ENCODE measurements around the gene POTEI. TPM values are rescaled to one million over a fixed set of nuclear protein-coding genes. Genes with fewer than 3 reads are reported as not detected.
"Not testable (repeated sequence)": the region's sequence is repeated elsewhere in the genome, so short reads cannot be mapped to it uniquely, and the experiment has no call there.

POTEI gene
- polyA plus RNA-seq, 3 donors = not detected

GRCh38 chr2:130427631-130428030 is 81.5 kb downstream of the POTEI start:
- H3K4me2 ChIP-seq (replicated peaks; ENCODE audit: extremely low read depth, low read length, poor library complexity, severe bottlenecking); H3K4me3 ChIP-seq (replicated peaks in 1 of 3; ENCODE audit: low read depth in 2 of 3, low read length in 3 of 3); H3K9me3 ChIP-seq (replicated peaks in 1 of 2; ENCODE audit: control insufficient read depth in 1 of 2, insufficient read depth in 1 of 2, low read length in 2 of 2); H4K20me1 ChIP-seq (ENCODE audit: insufficient read depth, low read length); H3K9me3 Mint-ChIP-seq; H3K4me1 Mint-ChIP-seq; intact Hi-C loops (cut with micrococcal nuclease); H3K9ac ChIP-seq (ENCODE audit: insufficient read depth, low read length, poor library complexity, severe bottlenecking); H3K79me2 ChIP-seq (ENCODE audit: insufficient read depth, low read length); H3K27ac ChIP-seq (ENCODE audit: low read depth in 1 of 2, low read length in 2 of 2); H3K36me3 ChIP-seq (replicated peaks in 1 of 2; ENCODE audit: control insufficient read depth in 1 of 2, insufficient read depth in 2 of 2, low read length in 2 of 2); H2AFZ ChIP-seq (ENCODE audit: insufficient read depth, low read depth, low read length, poor library complexity, severe bottlenecking); H3K36me3 Mint-ChIP-seq; H3K4me1 ChIP-seq (ENCODE audit: control insufficient read depth in 1 of 2, insufficient read depth in 2 of 2, low read length in 2 of 2): not testable (repeated sequence)
- peak; percentile 11 for TF ChIP-seq CTCF (IDR thresholded peaks at IDR 0.05)
- Mint-ChIP-seq H3K27me3 (ENCODE audit: low read depth in 3 of 3) (peaks cover 12 to 27% (median 18%) of the 10 kb centered on the region in 3 donors), H3K4me3 (peak overlapping the region; percentile 28 to 87), H3K27ac (peak overlapping the region in 1 of 7 donors; percentile 48)
- 3% methylated on average over 16 of the region's 34 CpGs for WGBS (ENCODE audit: insufficient coverage)
- peaks cover 2 to 11% of the 10 kb centered on the region in 2 donors for H3K27me3 ChIP-seq (ENCODE audit: control insufficient read depth in 2 of 2, insufficient read depth in 2 of 2, low read length in 2 of 2)
- DNase-seq = peak; percentile 21 to 49 (median 25)

- H3K27me3 Mint-ChIP-seq (ENCODE audit: low read depth in 3 of 3) = peaks cover 3 to 15% (median 11%) of the 10 kb centered on the region in 3 donors
- H3K27ac Mint-ChIP-seq; H3K4me2 ChIP-seq (replicated peaks; ENCODE audit: extremely low read depth, low read length, poor library complexity, severe bottlenecking); H3K79me2 ChIP-seq (ENCODE audit: insufficient read depth, low read length); H4K20me1 ChIP-seq (ENCODE audit: insufficient read depth, low read length); H3K4me1 Mint-ChIP-seq; H3K27me3 ChIP-seq (ENCODE audit: control insufficient read depth in 2 of 2, insufficient read depth in 2 of 2, low read length in 2 of 2); intact Hi-C loops (cut with micrococcal nuclease); H3K9me3 ChIP-seq (replicated peaks in 1 of 2; ENCODE audit: control insufficient read depth in 1 of 2, insufficient read depth in 1 of 2, low read length in 2 of 2); H3K36me3 Mint-ChIP-seq; H3K9me3 Mint-ChIP-seq; H3K9ac ChIP-seq (ENCODE audit: insufficient read depth, low read length, poor library complexity, severe bottlenecking); H3K4me3 Mint-ChIP-seq; H3K4me3 ChIP-seq (replicated peaks in 1 of 3; ENCODE audit: low read depth in 2 of 3, low read length in 3 of 3); H3K4me1 ChIP-seq (ENCODE audit: control insufficient read depth in 1 of 2, insufficient read depth in 2 of 2, low read length in 2 of 2); H3K36me3 ChIP-seq (replicated peaks in 1 of 2; ENCODE audit: control insufficient read depth in 1 of 2, insufficient read depth in 2 of 2, low read length in 2 of 2); H2AFZ ChIP-seq (ENCODE audit: insufficient read depth, low read depth, low read length, poor library complexity, severe bottlenecking); DNase-seq; H3K27ac ChIP-seq (ENCODE audit: low read depth in 1 of 2, low read length in 2 of 2): not testable (repeated sequence)
- no CpG with 5 or more reads among the region's 1 CpG for WGBS (ENCODE audit: insufficient coverage)
These were observed 90.3 kb downstream of the POTEI start for GRCh38 chr2:130418845-130419244.

GRCh38 chr2:130416693-130417092 is 92.4 kb downstream of the POTEI start:
- H3K27me3 ChIP-seq (ENCODE audit: control insufficient read depth in 2 of 2, insufficient read depth in 2 of 2, low read length in 2 of 2); H3K36me3 ChIP-seq (replicated peaks in 1 of 2; ENCODE audit: control insufficient read depth in 1 of 2, insufficient read depth in 2 of 2, low read length in 2 of 2); H3K4me3 ChIP-seq (replicated peaks in 1 of 3; ENCODE audit: low read depth in 2 of 3, low read length in 3 of 3); H3K4me3 Mint-ChIP-seq; DNase-seq; H2AFZ ChIP-seq (ENCODE audit: insufficient read depth, low read depth, low read length, poor library complexity, severe bottlenecking); H3K27ac Mint-ChIP-seq; H3K9me3 Mint-ChIP-seq; H3K4me1 Mint-ChIP-seq; H3K79me2 ChIP-seq (ENCODE audit: insufficient read depth, low read length); H3K9me3 ChIP-seq (replicated peaks in 1 of 2; ENCODE audit: control insufficient read depth in 1 of 2, insufficient read depth in 1 of 2, low read length in 2 of 2); H4K20me1 ChIP-seq (ENCODE audit: insufficient read depth, low read length); H3K27ac ChIP-seq (ENCODE audit: low read depth in 1 of 2, low read length in 2 of 2); H3K4me2 ChIP-seq (replicated peaks; ENCODE audit: extremely low read depth, low read length, poor library complexity, severe bottlenecking); H3K9ac ChIP-seq (ENCODE audit: insufficient read depth, low read length, poor library complexity, severe bottlenecking); H3K4me1 ChIP-seq (ENCODE audit: control insufficient read depth in 1 of 2, insufficient read depth in 2 of 2, low read length in 2 of 2); H3K27me3 Mint-ChIP-seq (ENCODE audit: low read depth in 3 of 3); H3K36me3 Mint-ChIP-seq; intact Hi-C loops (cut with micrococcal nuclease): not testable (repeated sequence)
- WGBS (ENCODE audit: insufficient coverage) = no CpG with 5 or more reads among the region's 1 CpG

Small RNAs within 50 kb of the gene (small RNA-seq; reads per million reads assigned to genes)
- gene RF00017 (ENCODE audit: insufficient read length, low read depth) (not detected), gene RNU6-473P (ENCODE audit: insufficient read length, low read depth) (not detected)

Other genes starting within 250 kb of the POTEI start
- gene IMP4, start 166.4 kb downstream of the POTEI start, polyA plus RNA-seq = 10 to 100 TPM; 57.6 to 81.2 (median 58.5) TPM
- gene PTPN18, start 153.3 kb downstream of the POTEI start, polyA plus RNA-seq = 100 to 1,000 TPM in 2 of 3 donors, 10 to 100 TPM in 1; 72.2 to 365 (median 102) TPM
- gene CFC1B, start 11.9 kb upstream of the POTEI start, polyA plus RNA-seq = not detected
- gene CFC1, start 90.2 kb upstream of the POTEI start, polyA plus RNA-seq = not detected
- gene POTEJ, start 102.1 kb upstream of the POTEI start, polyA plus RNA-seq = not detected
- gene GPR148, start 219.7 kb upstream of the POTEI start, polyA plus RNA-seq = not detected
- gene AMER3, start 246.2 kb upstream of the POTEI start, polyA plus RNA-seq = not detected